ENCODE measurements around the gene ARFGAP2.

Gene ARFGAP2

GRCh38 chr11:47176328-47177228 lies at the start of gene ARFGAP2:
Gene ARFGAP2, minus strand, starts transcription at chr11:47176879. Its CDS starts 26 bp downstream, at chr11:47176853.
- no peak for TF ChIP-seq CTCF (IDR thresholded peaks at IDR 0.05)
- H2AFZ ChIP-seq = peak within 1 kb of the TSS; percentile 97
- peak within 1 kb of the TSS; percentile 87 for H3K9ac ChIP-seq
- H3K27ac ChIP-seq = peak within 1 kb of the TSS; percentile 98
- H3K36me3 ChIP-seq (ENCODE audit: control insufficient read depth, insufficient read depth, low read length) = no peaks in the 10 kb centered on the region
- no peaks in the 10 kb centered on the region for H3K9me3 ChIP-seq (ENCODE audit: control insufficient read depth, low read length)
- H3K4me2 ChIP-seq (ENCODE audit: low read length) = peak within 1 kb of the TSS; percentile 96
- peak within 1 kb of the TSS; percentile 86 for H3K4me3 ChIP-seq (ENCODE audit: low read depth, low read length)
- no peaks in the 10 kb centered on the region for H3K27me3 ChIP-seq (ENCODE audit: control insufficient read depth, insufficient read depth, low read length)
- peaks cover 38% of the 10 kb centered on the region for H3K79me2 ChIP-seq
- H3K4me1 ChIP-seq = peaks cover 6% of the 10 kb centered on the region

GRCh38 chr11:47225552-47226400 lies 49.1 kb upstream of the ARFGAP2 start:
- Histone ChIP-seq H3K27ac (no peak overlapping the region), H3K36me3 (ENCODE audit: control insufficient read depth, insufficient read depth, low read length) (no peaks in the 10 kb centered on the region)
- no peak for TF ChIP-seq CTCF (IDR thresholded peaks at IDR 0.05)

GRCh38 chr11:47222696-47223095 lies 46.0 kb upstream of the ARFGAP2 start:
- Histone ChIP-seq H3K27me3 (ENCODE audit: control insufficient read depth, insufficient read depth, low read length) (no peaks in the 10 kb centered on the region), H3K9ac (no peak overlapping the region), H3K27ac (no peak overlapping the region), H3K9me3 (ENCODE audit: control insufficient read depth, low read length) (no peaks in the 10 kb centered on the region), H3K4me1 (no peaks in the 10 kb centered on the region), H3K36me3 (ENCODE audit: control insufficient read depth, insufficient read depth, low read length) (no peaks in the 10 kb centered on the region), H2AFZ (no peak overlapping the region), H3K4me3 (ENCODE audit: low read depth, low read length) (no peak overlapping the region), H3K79me2 (no peaks in the 10 kb centered on the region), H3K4me2 (ENCODE audit: low read length) (no peak overlapping the region)
- TF ChIP-seq CTCF (IDR thresholded peaks at IDR 0.05) = no peak

More at GRCh38 chr11:47225552-47226400, 49.1 kb upstream of the ARFGAP2 start:
- Histone ChIP-seq H3K9ac (no peak overlapping the region), H3K4me1 (no peaks in the 10 kb centered on the region), H3K27me3 (ENCODE audit: control insufficient read depth, insufficient read depth, low read length) (no peaks in the 10 kb centered on the region), H3K4me2 (ENCODE audit: low read length) (no peak overlapping the region), H3K9me3 (ENCODE audit: control insufficient read depth, low read length) (no peaks in the 10 kb centered on the region), H3K79me2 (no peaks in the 10 kb centered on the region), H2AFZ (no peak overlapping the region), H3K4me3 (ENCODE audit: low read depth, low read length) (no peak overlapping the region)

GRCh38 chr11:47220401-47220821 lies 43.7 kb upstream of the ARFGAP2 start:
- Histone ChIP-seq H3K4me2 (ENCODE audit: low read length) (no peak overlapping the region), H3K4me3 (ENCODE audit: low read depth, low read length) (no peak overlapping the region), H3K9ac (no peak overlapping the region), H3K9me3 (ENCODE audit: control insufficient read depth, low read length) (no peaks in the 10 kb centered on the region), H3K79me2 (no peaks in the 10 kb centered on the region), H3K27ac (no peak overlapping the region), H3K4me1 (no peaks in the 10 kb centered on the region), H3K27me3 (ENCODE audit: control insufficient read depth, insufficient read depth, low read length) (no peaks in the 10 kb centered on the region), H2AFZ (no peak overlapping the region), H3K36me3 (ENCODE audit: control insufficient read depth, insufficient read depth, low read length) (no peaks in the 10 kb centered on the region)
- TF ChIP-seq CTCF (IDR thresholded peaks at IDR 0.05) = no peak
